GM10248 (cell line): ENCODE results near the gene LFNG.

Experiments
- CTCF ChIA-PET: fragments of 300-600 bp; sonication (Branson Sonifier 250); formaldehyde crosslinking; extraction: SDS; loops from one replicate; lab custom pipeline; 2021; ENCODE audit warnings: antibody characterized with exemption; lab: Yijun Ruan, JAX
- POLR2A ChIA-PET: fragments of 350-650 bp; sonication (Branson Sonifier 250); formaldehyde crosslinking; extraction: SDS; loops from one replicate; lab custom pipeline; 2020; ENCODE audit warnings: antibody characterized with exemption; lab: Yijun Ruan, JAX
- DNase-seq: peaks from one replicate; pipeline ENCODE4 v3.0.0; 2012; ENCODE audit errors: extremely low spot score
- TF ChIP-seq, protein P1 (sequence below): IDR thresholded peaks from 2 replicates; pipeline ENCODE4 v1.5.1; 2012; ENCODE audit warnings: mild to moderate bottlenecking, low read depth; ENCODE audit errors: extremely low read depth, missing control alignments, control extremely low read depth

Gene LFNG, protein sequence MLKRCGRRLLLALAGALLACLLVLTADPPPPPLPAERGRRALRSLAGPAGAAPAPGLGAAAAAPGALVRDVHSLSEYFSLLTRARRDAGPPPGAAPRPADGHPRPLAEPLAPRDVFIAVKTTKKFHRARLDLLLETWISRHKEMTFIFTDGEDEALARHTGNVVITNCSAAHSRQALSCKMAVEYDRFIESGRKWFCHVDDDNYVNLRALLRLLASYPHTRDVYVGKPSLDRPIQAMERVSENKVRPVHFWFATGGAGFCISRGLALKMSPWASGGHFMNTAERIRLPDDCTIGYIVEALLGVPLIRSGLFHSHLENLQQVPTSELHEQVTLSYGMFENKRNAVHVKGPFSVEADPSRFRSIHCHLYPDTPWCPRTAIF

DNA sequence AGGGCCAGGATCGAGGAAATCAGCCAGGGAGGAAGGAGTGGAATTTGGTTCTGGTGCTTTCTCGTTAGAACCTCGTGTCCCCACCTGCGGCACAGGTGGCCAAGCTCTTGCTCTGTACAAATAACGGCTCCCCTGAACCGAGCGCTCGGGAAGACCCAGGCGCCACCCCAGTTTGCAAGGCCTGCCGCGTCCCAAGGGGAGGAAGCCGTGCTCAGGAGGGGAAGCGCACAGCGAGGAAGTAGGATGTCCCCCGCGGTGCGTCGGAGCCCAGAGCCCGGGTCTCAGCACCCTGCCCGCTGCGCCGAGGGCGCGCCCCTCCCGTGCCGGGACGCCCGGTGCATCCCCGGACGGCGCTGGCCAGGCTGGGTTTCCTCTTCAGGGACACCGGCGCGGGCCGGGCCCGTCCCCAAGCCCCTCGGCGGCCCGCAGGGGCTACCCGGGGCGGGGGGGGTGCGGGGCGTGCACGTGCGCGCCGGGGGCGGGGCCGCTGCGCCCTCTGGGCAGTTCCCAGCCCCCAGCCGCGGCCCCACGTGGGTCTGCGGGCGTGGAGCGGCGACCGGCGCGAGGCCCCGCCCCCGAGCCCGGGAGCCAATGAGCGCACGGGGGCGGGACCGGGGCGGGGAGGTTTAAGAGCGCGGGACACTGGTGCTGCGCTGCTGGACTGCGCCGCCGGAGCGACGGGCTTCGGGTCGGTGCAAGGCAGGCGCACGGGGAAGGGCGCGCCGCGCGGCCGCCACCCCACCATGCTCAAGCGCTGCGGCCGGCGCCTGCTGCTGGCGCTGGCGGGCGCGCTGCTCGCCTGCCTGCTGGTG, at the start of gene LFNG:
Gene LFNG (plus strand): TSS at position 656 of the 812 bp plus-strand sequence. CDS start 88 bp downstream, at position 744.
- CTCF ChIA-PET: no interaction called here
- DNase-seq: peak; percentile 98
- POLR2A ChIA-PET: no interaction called here
- TF ChIP-seq, protein P1, sequence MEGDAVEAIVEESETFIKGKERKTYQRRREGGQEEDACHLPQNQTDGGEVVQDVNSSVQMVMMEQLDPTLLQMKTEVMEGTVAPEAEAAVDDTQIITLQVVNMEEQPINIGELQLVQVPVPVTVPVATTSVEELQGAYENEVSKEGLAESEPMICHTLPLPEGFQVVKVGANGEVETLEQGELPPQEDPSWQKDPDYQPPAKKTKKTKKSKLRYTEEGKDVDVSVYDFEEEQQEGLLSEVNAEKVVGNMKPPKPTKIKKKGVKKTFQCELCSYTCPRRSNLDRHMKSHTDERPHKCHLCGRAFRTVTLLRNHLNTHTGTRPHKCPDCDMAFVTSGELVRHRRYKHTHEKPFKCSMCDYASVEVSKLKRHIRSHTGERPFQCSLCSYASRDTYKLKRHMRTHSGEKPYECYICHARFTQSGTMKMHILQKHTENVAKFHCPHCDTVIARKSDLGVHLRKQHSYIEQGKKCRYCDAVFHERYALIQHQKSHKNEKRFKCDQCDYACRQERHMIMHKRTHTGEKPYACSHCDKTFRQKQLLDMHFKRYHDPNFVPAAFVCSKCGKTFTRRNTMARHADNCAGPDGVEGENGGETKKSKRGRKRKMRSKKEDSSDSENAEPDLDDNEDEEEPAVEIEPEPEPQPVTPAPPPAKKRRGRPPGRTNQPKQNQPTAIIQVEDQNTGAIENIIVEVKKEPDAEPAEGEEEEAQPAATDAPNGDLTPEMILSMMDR: no peak

DNA sequence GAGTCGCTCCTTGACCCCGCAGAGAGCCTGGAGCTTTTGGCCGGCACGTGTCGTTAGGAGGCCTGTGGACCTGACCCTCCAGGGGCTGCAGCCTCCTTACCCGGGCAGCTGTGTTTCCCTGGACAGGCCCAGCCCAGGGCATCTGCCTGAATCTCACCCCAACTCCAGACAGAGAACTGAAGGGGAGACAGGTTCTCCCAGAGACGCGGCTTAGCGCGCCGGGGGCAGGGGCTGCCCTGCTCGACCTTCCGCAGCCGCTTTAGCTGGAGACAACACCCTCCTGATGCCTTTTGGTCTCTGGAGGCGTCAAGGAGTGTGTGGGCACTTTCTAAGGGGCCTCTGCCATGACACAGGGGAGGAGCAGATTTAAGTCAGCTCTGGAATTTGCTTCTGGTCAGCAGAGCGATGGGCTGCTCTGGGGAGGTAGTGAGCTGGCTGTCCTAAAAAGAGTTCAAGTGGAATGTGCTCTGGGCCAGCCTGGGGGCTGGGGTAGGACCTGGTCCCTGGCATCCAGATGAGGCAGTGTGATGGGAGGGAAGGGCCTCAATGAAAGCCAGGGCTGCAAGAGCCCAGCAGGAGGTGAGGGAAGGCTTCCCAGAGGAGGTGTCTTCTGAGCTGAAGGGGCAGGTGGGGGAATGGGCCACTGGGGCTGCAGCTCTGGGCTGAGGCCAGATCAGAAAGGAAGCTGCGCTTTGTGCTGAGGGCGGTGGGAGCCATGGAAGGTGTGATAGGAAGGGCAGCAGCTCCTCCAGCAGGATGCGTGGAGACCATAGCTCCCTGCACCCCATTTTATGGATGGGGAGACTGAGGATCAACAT, 49.2 kb upstream of the LFNG start:
- TF ChIP-seq, protein P1: no peak
- POLR2A ChIA-PET: no interaction called here
- DNase-seq: no peak
- CTCF ChIA-PET: interaction anchor here (0.7 to 15.4 kb wide), 10 partner anchors 10 to 891 kb away, joined by 3 to 240 read pairs (median 7); no protein-coding TSS in a partner anchor

DNA sequence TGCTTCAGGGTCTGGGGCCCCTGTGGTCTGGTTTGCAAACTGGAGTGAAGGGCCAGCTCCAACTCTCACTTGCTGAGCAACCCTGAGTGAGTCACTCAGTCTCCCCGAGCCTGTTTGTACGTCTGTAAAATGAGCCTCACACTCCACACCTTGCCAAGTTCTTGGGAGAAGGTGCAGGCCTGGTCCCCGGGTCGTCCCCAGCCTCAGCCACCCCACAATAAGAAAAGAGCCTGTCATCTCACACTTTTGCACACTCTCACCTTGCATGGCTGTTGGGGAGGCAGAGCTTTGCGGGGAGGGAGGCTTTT, 48.6 kb upstream of the LFNG start:
- no peak for DNase-seq
- ChIA-PET POLR2A (no interaction called here), CTCF (interaction anchor here (0.7 to 15.4 kb wide), 7 partner anchors 10 to 239 kb away, joined by 3 to 240 read pairs (median 8); no protein-coding TSS in a partner anchor)
- TF ChIP-seq, protein P1: no peak

DNA sequence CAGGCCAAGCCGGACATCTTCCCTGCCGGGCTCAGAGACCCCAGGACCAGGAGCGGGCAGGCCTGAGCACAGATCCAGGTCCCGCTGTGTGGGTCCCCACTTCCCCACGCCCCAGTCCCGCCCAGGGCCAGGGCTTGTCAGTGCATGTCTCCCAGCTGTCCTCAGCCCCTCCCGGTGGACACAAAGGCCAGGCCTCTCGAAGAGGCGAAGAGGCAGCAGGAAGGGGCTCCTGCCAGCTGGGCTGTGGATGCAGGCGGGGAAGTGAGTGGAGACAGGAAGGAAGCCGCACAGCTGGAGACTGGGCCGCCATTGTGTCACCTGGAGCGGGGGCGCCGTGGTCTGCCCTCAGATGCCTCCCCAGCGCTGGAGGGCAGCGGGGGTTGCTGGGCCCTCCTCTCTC, 48.2 kb upstream of the LFNG start:
- TF ChIP-seq, protein P1: no peak
- ChIA-PET CTCF (interaction anchor here (1.1 to 15.4 kb wide), 5 partner anchors 10 to 238 kb away, joined by 3 to 240 read pairs (median 18); no protein-coding TSS in a partner anchor), POLR2A (no interaction called here)
- DNase-seq: no peak

DNA sequence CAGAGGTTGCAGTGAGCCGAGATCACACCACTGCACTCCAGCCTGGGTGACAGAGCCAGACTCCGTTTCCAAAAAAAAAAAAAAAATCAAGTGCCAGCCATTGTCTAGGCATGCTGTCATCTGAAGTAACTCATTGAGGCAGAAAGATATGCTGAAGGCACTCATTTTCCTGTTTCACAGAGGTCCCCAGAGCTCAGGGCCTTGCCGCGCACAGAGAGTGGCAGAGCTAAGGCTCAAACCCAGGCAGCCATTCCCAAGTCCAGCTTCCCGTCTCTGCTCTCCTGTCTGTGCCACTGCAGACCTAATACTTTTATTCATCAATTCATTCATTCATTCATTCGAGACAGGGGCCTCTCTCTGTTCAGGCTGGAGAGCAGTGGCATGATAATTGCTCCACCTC, 46.8 kb upstream of the LFNG start:
- DNase-seq: no peak
- ChIA-PET CTCF (interaction anchor here (5.9 kb wide), 1 partner anchor 8 kb away, joined by 57 read pairs; no protein-coding TSS in a partner anchor), POLR2A (no interaction called here)
- TF ChIP-seq, protein P1: no peak
